HG02973 (cell line): ENCODE measurements around the gene CASQ2.

Source experiments
- ATAC-seq: cut with Tn5 transposase; IDR thresholded peaks from one replicate; pipeline ENCODE4 v1.9.1; 2021; ENCODE audit warnings: moderate library complexity; ENCODE audit not compliant: unreplicated experiment

Gene CASQ2

DNA sequence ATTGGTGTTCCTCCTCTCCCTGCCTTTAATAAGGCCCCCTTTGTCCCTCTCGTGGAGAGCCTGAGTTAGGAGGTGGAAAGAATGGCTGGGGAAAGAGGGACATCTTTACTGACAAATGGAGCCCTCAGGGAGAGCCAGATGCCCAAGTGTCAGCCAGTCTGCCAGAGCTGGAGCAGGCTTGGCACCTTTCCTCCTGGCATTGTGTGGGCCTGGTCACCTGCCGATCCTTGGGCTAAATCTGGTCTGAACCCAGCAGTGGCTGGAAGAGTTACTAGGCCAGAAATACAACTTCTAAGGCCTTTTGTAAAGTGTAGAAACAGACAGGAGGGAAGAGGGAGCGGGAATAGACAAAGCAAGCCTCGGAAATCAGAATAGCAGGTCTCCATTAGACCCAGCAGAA, 101.8 kb downstream of the CASQ2 start:
- no peak for ATAC-seq

DNA sequence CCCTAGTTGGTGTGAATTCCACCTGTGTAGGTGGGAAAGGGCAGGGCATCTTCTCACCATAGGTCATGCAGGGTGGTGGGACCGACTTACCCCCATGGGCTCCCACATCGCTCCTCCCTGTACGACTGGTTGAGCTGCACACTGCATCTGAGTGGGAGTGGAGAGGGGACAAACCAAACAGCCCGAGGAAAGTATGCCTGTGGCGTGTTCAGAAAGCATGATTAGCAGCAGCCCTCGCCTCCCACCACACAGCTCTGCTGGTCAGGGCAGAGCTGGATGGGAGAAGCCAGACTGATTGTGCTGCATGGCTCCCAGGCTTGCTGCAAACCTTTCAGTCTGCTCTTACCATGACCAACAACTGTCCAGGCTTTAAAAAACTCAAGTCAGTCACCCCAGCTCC, 102.3 kb downstream of the CASQ2 start:
- ATAC-seq: no peak

DNA sequence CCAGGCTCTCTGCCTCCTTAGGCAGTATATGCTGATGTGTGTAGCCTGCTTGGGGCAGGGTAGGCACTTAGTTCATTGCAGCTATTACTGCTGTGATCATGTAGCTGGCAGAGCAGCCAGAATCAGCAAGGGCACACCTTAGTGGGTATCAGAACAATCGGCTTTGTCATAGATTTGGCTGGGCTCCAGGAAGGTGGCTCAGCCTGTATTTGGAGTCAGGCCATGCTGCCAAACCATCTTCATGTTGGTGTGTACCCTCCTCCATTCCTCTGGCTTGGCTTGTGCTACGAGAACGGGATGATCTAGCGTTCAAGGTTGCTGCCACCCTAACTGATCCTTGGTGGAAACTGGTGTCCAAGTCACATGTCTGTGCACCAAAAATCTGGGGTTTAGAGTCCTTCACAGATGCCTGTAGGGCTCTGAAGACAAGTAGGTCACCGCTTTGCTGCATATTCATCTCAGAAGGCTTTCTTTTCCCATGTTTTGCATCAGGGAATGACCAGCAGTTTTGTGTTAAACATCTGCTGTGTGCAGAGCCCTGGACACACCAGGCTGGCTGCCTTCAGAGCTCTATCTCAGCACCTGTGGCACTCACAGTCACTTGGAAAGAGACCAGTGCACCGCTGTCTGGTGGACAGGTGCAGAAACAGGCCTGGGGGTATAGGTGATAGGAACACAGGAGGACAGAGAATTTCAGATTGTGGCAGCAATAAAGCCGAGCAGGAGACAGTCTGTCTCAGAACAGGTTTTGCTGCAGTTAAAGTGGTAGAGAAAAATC, 103.0 kb downstream of the CASQ2 start:
- ATAC-seq: no peak

DNA sequence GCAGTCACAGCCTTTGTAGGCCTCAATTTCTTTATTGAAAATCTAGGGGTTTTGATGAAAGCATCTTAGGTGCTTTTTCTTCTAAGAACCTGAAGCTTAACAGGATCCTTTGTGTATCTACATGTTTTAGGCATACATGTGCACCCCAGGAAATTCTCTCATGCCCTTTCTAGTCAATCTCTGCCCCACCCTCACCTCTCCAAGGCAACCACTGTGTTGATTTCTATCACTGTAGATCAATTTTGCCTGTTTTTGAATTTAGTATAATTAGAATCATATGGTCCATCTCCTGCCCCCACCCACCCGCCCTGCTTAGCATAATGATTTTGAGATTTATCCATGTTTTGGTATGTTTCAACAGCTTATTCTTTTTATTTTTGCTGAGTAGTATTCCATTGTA, 107.4 kb downstream of the CASQ2 start:
- ATAC-seq: no peak

DNA sequence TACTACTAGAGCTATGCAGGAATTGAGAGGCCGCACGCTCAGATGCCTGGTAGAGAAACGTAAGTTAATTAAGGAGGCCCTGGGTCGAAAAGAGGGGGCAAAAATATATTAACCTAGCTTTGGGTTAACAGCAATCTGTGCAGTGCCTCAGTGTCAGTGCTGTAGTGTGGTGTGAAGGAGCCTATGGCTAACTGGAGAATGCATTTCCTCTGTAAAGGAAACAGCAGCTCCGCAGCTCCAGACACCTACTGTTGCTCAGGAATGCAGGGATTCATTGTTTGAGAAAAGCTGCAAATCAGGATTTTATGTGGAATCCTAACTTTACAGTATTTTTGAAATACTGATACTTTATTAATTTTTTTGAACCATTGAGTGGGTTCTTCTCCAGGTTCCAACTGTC, 108.4 kb downstream of the CASQ2 start:
- no peak for ATAC-seq

DNA sequence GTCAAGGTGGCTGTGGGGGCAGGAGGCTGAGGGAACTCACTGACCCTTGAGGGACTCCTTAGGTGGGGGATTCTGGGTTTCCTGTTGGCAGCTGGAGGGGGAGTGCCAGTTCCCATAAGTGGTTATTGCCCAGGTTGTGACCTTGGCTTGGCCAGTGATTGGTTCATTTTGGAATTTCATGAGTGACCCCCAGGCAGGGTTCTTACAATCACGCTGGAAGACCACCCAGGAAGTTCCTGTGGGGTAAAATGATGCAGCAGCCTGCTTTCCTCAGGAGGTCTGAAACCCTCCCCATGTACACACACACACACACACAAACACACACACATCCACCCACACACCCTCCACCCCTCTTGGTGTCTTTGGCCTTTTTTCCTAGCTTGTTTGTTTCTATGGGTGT, 109.9 kb downstream of the CASQ2 start:
- no peak for ATAC-seq

DNA sequence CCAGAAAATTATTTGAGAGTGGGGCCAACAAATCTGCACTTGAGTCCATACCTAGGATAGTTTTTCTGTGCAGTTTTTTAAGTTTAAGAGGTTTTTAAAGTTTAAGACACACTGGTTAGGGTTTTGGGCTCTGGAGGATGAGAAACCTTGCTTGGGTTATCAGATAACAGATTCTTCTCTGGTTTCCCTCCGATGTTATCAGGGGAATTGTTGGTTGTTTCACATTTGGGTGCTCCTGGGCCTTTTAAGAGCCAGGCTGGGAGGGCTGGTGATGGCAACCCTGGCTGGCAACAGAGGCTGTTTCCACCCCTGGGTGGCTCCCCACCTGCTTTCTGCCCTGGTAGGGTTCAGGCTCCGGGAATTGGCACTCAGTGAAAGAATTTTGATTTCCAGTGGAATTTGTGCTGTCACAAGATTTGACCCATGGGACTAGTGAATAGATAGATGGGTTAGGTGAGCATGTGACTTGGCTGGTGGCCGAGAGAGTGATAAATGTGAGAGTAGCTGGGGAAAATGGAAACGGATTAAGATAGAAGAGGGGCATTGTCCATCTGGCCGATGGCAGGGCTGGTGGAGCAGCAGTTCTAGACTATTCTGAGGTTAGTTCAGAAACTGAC, 111.9 kb downstream of the CASQ2 start:
- no peak for ATAC-seq

DNA sequence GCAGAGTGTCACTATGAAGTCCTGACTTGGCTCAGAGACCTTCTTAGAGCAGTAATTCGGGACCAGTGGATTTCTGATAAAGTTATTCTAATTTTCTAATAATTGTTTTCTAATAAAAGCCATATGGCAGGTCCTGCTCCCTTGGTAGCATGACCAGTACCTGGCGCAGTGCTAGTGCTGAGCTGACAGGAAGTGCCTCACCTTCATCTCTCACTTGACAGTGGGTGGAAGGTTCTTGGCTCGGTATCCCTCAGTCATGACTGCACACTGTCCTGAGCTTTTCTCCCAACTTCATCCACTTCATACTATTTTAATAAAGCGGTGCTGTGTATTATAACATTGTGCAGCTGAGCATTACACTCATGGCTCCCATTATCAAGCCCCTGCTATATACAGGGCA, 112.6 kb downstream of the CASQ2 start:
- no peak for ATAC-seq

DNA sequence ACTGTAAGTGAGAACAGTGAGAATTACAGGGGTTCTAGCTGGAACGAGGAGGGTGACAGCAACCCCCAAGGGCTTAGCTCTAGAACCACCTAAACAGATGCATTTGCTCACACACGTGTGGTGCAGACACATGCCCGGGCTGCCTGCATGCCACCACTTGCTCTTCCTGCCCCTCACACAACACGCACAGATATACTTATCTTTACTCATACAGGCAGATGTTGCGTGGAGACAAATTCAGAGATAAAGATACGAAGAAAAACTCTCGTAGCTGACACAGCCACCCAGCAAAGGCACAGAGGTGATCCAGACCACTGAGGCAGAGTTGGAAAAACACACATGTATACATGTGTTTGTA, 113.2 kb downstream of the CASQ2 start:
- ATAC-seq: no peak

DNA sequence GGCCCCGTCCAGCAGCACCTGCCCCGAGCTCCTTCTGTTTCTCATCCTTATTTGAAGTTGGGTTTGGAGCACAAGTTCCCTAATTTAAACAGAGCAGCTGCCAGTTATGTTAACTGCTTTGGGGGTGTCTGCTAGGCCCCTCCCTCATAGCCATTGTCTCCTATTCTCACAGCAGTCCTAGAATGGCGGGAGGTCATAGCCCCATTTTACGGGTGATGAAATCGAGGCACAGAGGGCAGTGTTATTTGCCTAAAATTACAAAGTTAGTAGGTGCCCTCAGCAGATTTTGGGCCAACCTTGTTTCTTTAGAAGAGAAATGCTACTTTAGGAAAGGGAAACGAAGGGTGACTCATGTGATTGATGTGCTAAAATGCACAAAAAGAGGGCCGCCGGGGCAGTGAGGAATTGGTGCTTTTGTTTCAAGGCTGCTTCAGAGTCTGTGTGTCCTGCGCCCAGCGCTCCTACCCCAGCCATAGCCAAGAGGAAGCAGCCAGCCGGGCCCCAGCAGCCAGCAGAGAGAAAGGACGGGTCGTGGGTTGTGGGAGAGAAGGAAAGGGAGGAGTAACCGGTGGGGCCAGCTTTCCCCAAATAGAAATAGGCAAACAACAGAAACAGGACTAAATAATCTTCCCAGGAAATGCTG, 113.7 kb downstream of the CASQ2 start:
- ATAC-seq: no peak

DNA sequence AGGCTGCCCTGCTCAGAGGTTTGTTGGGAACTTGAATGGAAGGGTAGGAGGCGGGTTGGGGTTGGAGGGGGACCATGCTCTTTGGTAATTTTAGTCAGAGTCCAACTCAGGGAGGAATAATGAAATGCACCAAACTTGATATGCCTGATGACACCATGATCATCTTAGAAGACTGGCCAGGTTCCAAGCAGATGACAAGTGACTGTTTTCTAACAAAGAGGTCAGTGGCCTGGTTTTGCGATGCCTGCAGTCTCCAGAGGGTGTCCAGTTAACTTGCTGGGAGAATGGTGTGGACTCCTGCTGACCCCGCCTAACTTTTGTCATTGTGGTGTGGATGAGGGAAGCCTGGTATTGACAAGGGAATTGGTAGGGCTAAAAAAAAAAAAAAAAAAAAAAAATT, 114.4 kb downstream of the CASQ2 start:
- ATAC-seq: no peak

DNA sequence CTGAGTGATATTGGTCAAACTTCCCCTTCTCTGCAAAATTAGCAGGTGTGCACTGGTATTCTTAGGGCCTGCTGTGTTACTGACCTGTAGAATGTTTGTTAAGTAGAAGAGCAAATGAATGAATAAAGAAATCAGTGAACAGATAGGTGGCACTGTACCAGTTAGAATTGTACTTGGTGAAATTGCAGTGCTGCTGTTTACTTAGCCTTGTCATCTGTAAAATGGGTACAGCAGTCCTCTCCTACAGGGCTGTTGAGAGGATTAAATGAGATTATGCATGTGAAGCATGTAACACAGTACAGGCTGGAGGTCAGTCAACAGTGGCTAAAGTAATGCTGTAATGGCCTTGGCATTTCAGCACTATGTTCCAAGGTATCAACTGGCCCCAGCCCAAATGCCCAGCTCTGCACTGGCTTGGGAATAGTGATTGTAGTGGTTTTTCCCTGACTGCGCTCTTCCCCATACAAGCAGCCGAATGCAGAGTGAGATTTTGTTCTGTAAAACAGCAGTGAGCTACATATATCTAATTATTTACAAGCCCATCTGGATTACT, 116.2 kb downstream of the CASQ2 start:
- no peak for ATAC-seq

DNA sequence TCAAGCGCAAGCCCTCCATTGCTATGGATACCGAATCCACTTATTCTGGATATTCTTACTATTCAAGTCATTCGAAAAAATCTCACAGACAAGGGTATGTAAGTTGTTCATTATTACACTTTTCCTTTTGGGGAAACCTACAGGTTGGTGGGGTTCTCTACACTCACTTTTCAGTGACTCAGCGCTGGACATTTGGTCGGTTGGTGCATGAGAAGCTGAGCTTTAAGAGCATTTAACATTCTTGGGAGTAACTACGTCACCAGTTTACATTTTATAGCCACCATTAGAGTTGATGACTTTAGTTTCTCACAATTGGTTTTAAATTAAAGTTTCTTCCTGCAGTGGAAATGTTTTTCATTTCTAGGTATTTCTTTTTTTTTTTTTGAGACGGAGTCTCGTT, 117.1 kb downstream of the CASQ2 start:
- ATAC-seq: no peak

DNA sequence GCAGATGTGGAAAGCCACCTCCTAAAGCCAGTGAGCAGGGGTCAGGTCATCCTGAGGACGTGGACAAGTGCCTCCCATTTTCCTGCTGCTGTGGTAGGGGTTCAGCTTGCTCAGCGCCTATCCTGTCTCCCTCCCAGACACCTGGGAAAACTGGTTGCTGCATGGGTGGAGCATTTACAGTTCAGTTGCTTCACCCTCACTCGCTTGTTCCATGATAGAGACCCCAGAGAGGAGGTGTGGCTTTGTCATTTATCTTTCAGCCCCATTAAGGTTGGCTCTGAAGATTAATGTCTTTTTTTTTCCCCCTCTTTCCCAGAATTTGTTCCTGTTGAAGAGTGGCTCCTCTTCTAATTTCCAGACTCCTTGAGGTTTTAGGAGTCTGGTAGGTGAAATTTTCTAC, 117.6 kb downstream of the CASQ2 start:
- ATAC-seq: no peak
